Stimulated activated CD8-positive, alpha-beta memory T cell treated with anti-CD3 and anti-CD28 coated beads, Interleukin-7, amount 100 ng/mL, for 4 hours (primary cell): ENCODE measurements around the gene CKAP4.

Experiments
- DNase-seq, 2 donors: peaks; one replicate each; pipeline ENCODE4 v3.0.0-alpha.2; 2020; ENCODE audit warnings: low read depth in 2 of 2

CKAP4 gene

DNA sequence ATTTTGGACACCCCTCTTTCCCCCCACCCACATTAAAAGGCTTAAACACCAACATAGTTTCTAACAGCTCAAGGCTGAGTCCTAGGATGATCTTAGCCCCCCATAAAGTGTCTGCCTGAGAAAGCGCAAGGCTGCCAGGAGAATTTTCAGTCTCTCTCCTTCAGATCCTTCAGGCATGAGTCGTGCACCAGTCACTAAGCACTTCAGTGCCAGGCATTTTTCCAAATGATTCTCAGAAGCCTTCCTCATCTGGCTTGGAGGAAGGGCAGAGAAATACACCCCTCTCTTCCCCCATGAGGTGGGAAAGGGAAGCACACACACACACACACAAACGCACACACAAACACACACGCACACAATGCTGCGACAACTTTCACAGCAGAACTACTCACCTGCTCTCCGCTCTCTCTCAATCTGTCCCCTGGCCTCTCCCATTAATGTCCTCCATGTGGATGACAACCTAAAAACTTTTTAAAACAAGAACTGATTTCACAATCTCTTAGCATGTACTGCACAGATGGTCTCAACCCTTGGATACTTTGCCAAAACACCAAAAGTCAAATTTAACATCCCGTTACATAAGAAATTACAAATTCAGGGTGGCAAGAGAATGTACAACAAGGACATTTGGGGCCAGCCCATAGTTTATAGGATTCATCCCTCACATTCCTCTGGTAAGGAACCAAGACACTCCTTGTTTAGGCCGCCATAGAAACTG is 49.8 kb downstream of the CKAP4 start:
- DNase-seq, result no peak

DNA sequence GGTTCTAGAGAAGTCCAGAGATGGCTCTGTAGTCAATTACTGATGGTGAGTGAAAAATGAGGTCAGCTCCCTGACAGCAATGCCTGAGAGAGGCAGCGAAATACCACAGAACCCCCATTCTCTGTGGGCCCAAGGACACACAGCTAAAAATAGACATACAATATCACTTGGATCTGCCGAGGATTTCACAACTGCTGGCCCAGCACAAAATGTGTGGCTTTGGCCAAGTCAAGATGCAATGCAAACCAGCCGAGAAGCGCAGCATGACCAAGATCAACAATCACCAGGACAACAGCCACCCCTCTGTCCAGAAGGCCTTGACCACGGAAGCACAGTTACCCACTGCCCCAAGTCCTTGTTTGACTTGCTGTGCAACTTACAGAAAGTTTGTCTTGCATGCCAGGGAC is 52.2 kb downstream of the CKAP4 start:
- no peak for DNase-seq

DNA sequence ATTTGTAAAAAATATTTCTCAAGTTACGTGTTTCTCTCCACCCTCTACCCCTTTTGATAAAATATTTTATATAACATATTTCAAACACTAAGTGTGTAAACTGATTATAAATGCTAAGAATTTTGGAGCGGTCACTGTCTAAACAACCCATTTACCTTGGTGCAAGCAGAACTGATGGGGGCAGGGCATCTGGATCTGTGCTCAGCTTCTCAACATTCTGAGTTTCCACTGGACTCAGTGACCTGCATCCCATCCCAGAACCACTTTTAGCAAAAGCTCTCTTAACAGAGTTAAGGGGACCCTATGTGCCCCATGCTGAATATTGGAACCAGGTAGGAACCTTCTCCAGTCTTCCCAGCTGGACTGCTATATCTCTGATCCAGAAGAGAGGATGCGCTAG is 53.5 kb downstream of the CKAP4 start:
- no peak for DNase-seq

DNA sequence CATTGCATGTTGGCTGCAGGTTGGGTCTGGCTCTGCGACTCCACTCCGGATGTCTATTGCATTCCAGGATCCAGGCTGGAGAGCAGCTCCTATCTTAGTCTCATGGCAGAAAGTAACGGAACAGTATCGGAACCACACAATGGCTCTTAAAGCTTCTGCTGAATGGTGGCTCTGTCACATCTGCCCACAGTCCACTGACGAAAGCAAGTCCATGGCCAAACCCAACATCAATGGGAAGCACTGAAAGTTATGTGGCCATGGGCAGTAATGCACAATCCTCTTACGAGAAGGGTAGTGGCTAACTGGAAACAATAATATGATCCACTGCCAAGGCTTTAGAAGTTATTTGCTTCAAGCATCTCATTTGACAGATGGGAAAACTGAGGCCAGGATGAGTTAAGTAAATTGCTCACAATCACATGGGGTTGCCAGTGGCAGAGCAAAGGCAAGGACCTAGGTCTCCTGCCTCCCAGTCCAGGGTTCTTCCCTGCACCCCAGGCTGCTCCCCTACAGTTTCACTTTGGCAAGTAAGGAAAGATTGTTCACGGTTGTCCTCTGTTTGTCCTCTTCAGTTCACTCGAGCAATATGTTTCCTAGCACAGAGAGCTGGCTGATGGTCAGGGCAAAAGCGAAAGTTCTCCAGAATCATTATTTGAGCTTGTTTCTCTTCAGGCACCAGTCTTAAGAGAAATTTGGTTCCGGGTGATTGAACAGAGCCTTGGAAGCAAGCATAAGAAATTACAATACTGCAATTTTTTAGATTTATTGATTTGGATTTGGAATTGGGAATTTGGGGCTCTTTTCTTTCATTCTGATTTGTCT is 54.2 kb downstream of the CKAP4 start:
- no peak for DNase-seq

DNA sequence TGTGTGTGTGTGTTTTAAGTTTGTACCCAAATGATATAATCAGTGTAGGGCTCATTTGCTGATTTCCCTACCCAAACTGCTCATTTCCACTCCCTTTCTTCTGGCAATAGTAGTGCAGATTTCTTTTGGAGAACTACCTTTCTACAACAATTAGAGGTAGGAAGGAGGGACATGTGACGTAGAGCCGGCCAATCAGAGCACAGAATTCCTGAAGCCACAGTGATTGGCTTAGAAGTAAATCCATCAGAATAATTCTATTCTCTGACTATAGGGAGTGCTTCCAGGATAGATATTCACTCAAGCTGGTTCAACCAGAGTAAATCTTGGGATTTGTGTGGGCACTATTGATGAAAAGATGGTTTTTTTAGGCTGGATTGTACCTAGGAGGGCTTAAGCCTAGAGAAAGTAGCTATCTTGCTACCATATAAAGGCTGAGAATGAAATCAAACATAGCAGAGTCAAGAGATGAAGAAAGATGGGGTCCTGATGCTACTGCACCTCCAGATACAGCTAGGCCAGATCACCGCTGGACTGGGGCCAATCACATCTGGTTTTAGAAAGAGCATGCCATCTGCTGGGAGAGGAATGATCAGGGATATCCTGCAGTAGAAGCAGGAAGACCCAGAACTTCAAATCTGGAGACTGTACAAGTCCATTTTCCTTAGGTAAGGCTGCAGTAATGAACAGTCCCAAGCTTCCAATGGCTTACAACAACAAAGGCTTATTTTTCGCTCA is 55.0 kb downstream of the CKAP4 start:
- DNase-seq, result no peak

DNA sequence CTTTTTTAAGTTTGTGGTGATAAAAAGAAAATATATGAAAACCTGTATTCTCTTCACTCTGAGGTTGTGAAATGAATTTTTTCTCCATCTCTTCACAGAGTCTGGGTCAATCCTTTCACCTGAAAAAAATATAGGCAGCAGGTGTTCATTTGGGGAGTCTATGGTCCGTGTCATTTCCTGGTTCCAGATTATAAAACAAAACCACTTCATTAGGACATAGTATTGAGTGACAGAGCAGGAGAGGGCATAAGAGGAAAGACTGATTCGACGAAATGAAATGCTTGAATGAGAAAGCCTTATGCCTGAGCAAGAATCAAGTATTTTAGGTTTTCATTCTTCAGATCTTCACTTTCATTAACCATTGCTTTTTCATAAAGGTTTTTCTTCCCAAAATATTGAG is 57.2 kb downstream of the CKAP4 start:
- DNase-seq, result no peak

DNA sequence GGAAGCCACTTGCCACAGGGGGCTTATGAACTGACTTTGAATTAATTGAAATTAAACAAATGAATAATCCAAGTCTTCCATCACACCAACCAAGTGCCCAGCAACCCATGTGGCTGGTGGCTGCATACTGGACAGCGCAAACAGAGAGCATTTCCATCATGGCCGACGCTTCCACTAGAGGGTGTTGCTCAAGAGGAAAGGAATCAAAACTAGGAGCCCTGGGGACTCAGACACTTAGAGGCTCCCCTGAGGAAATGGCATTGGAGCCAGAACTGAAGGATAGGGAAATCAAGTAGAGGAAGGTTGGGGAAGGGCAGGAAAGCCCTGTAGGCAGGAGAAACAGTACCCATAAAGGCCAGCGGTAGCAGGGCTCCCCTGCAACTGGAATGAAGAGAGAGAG is 58.5 kb downstream of the CKAP4 start:
- no peak for DNase-seq

DNA sequence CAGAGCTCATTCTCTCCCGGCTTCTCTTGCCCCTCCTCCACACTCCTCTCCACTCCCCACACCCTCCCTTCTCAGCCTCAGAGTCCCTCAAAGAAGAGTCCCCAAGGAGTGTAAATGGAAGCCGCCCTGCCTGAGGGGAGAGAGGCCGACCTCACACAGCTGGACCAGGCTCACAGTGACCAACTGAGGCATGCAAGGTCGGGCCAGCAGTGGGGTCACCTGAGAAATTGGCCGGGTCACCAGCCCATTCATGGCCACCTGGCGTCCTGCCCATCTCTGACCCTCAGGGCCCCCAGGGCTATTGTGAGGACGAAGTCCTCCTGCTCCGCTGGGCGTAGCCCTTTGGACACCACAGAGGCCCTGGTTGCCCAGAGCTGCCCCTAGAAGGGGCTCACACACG is 59.6 kb downstream of the CKAP4 start:
- no peak for DNase-seq
